Measurements from ENCODE around the gene MREG.
"Not testable (repeated sequence)": the region's sequence is repeated elsewhere in the genome, so short reads cannot be mapped to it uniquely, and the experiment has no call there.

MREG gene

DNA sequence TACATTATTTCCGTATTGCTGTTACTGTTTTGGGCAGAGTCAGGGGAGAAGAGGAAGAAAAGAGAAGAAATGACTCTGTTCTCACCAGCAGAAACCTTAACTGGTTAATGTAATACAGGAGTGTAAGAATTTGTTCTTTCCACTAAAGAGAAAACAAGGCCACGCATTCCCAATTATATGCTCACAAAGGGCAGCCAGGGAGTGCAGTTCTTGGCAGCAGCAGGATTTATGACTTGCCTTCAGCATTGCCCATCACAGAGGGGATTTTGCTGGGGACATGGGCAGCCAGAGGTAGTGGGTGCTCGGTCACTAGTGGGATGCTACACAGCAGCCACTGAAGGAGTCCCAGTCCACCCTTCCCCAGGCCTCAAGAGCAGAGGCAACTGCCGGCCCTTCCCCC is 18.4 kb downstream of the MREG start:
- in situ Hi-C loops (cut with MboI; ENCODE audit: low sequenced_read_pairs): no loop called here

DNA sequence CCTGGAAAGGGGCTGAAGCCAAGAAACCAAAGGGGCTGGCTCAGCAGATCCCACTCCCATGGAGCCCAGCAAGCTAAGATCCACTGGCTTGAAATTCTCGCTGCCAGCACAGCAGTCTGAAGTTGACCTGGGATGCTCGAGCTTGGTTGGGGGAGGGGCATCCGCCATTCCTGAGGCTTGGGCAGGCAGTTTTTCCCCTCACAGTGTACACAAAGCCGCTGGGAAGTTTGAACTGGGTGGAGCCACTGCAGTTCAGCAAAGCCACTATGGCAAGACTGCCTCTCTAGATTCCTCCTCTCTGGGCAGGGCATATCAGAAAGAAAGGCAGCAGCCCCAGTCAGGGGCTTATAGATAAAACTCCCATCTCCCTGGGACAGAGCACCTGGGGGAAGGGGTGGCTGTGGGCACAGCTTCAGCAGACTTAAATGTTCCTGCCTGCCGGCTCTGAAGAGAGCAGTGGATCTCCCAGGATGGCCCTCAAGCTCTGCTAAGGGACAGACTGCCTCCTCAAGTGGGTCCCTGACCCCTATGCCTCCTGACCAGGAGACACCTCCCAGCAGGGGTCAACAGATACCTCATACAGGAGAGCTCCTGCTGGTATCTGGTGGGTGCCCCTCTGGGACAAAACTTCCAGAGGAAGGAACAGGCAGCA is 24.7 kb downstream of the MREG start:
- in situ Hi-C loops (cut with MboI; ENCODE audit: low sequenced_read_pairs): not testable (repeated sequence)

DNA sequence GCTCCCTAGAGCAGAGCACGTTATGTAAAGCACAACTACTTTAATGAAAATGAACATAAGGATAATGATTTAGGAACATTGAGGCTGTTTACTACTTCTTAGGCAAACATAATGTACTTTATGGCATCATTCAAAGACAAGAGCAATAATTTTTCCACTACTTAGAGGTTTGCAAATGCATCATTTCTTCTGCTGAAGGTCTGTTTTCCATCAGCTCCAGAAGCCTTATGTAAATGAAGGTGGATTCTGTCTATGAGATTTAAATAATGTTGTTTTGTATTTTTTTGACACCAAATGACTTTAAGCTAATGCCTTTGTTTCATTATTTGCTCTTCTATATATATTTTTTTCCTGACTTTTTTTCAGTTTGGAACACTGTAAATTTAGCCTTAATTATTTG is 28.1 kb downstream of the MREG start:
- in situ Hi-C loops (cut with MboI; ENCODE audit: low sequenced_read_pairs): no loop called here

DNA sequence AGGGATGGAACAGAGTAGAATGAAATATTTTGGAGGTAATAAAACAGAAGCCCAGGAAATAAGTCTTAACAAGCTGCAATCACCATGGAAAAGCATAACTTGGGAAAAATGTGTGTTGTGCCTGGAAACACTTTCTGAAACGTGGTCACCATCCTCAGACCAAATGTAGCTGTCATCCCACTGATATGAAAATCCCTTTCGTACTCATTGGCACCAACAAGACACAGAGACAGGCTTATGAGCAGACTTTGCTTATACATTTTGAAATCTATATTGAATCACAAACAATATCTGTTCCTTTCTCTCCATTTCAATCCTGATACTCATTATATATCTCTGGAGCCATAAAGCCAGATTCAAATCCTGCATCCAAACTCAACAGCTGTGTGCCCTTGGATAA is 28.7 kb downstream of the MREG start:
- in situ Hi-C loops (cut with MboI; ENCODE audit: low sequenced_read_pairs): no loop called here

DNA sequence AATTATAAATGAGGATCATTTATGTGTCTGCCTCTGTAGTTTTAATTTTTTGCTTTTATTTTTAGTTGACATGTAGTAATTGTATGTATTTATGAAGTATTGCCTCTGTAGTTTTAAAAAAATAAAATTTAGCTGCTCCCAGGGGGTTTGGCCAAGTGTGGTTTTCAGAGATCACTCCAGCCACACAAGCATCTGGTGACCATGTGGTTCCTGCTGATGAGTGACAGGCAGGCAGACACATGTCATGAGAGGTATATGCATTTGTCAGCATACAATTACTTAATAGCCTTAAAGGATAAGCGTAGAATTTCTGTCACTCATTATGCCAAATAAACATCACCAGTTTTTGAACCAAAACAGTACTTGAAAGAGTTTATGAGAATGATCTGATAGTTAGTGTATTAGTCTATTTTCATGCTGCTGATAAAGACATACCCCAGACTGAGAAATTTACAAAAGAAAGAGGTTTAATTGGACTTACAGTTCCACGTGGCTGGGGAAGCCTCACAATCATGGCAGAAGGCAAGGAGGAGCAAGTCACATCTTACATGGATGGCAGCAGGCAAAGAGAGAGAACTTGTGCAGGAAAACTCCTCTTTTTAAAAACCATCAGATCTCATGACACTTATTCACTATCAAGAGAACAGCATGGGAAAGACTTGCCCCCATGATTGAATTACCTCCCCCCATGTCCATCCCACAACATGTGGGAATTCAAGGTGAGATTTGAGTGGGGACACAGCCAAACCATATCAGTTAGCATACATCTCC is 29.6 kb downstream of the MREG start:
- in situ Hi-C loops (cut with MboI; ENCODE audit: low sequenced_read_pairs): no loop called here

DNA sequence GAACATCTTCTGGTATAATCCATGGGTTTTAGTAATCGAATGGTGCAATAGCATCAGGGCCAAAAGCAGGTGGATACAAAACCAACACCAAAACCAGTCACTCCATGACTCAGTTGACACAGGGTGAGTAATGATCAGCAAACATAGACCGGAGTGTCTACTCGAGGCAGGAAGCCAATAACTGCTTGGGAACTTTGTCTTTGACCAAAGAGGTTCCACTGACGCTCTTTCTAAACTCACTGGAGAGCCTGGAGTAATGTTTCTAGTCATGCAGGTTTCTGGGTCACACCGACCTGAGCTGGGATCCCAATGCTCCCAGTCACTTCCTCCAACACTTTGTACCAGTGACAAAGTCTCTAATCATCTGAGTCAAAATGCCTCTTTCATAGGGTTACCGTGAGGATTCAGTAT is 30.9 kb downstream of the MREG start:
- in situ Hi-C loops (cut with MboI; ENCODE audit: low sequenced_read_pairs): no loop called here

DNA sequence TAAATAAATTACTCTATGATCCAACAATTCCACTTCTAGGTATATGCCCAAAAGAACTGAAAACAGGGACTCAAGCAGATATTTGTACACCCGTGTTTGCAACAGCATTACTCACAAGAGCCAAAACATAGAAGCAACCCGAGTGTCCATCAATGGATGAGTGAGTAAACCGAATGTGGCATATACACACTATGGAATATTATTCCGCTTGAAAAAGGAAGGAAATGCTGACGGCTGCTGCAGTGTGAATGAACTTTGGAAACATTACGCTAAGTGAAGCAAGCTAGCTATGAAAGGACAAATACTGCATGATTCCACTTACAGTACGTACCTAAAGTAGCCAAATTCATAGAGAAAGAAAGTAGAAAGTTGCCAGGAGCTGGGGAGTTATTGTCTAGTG is 32.2 kb downstream of the MREG start:
- in situ Hi-C loops (cut with MboI; ENCODE audit: low sequenced_read_pairs): no loop called here

DNA sequence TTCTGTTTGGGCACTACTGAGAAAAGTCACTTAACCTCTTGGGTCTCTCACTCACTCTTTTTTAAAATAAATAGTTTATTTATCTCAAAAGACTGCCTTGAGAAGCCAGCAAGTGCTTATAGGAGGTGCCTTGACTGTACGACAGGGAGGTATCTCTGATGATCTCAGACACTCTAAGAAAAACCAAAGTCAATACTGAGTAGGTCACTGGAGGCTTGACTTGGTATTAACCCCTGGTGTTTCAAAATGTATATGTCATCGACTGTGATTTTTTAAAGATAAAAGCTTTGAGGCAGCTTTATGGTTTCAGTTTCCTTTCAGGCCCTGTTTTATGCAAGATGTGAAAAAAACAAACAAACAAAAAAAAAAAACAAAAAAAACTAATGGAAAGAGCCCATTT is 33.7 kb downstream of the MREG start:
- in situ Hi-C loops (cut with MboI; ENCODE audit: low sequenced_read_pairs): no loop called here

DNA sequence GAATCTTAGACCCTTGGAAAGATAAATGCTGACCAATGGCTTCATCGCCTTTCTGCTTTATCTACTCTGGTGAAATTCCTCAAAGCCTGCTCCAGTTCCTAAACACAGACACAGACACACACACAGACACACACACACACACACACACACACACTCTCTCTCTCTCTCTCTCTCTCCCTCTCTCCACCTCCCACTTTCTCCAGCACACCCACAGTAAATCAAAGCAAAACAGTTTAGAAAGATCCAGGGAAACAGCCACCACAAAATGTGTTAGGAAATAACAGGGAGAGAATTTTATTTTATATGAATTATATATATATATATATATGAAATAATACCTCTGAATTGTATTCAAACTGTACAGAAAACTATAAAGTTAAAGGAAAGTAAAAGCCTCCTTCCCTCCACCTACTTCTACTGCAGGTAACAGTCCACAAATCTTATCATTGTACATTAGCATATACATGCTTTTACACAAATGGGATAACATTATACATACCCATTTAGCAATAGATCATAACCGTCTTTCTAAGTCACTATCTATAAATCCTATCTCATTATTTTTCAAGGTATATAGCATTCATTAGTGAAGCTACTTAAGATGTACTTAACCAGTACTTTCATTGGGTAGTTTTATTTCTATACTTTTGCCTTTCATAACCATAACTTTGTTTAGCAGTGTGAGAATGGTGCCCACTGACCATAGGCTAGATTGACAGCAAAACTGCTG is 38.5 kb downstream of the MREG start:
- in situ Hi-C loops (cut with MboI; ENCODE audit: low sequenced_read_pairs): no loop called here

DNA sequence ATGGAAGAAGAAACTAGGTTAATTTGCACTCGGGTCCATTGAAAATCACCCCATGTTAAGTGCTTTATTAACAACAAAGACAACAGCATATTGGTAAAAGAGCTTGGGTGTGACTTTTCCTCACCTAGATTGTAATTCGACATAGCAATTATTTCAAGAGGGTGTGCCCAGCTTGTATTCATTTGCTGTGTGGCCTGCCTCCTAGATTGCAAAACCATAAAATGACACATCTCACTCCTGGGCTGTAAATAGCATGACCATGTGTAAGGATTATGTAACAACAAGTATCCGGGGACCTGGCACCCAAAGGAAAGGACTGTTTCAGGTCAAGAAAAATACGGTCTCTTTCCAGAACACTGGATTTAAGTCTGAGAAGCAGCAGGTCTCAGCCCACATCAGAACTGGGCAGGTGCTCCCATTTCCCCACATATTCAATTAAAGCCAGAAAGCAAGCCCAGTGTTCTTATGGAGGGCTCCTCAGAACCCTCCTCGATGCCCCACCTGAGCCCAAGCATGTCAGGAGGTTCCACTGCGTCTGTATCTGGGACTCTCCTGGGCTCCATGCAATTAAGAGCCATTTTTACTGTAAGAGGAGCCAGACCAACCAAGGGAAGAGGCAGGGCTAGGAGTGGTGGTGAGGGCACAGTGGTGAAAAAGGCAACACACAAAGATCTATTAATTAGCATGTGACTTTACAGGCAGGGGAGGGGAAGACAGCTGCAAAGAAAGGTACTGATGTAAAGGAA is 39.2 kb downstream of the MREG start:
- in situ Hi-C loops (cut with MboI; ENCODE audit: low sequenced_read_pairs): no loop called here

DNA sequence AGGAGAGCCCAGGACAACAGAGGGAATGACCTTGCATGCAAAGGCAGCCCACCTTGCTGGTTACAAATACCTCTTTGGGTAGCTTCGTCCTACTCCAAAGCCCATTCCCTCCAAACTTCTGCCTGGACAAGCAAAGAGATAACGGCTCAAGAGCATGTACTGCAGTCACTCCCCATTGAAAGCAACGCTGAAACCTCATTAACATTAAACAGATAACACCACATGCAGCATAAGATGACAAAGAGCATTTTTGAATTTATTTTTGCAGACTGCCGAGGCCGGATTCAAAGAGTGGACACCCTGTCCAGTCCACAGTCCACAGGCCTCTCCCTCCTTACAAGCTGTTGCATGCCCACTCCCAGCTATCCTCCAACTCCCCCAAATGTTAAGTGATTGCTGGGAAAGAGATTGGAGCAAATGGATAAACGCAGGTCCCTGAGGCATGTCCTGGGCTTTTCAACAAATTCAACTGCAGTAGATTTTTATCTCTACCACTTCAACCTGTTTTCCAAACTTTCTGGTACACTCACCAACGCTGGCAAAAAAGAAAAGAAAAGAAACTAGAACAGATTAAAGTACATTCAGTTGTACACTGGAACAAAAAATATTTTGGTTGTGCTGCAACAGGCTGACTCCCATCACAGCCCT is 40.1 kb downstream of the MREG start:
- in situ Hi-C loops (cut with MboI; ENCODE audit: low sequenced_read_pairs): no loop called here

DNA sequence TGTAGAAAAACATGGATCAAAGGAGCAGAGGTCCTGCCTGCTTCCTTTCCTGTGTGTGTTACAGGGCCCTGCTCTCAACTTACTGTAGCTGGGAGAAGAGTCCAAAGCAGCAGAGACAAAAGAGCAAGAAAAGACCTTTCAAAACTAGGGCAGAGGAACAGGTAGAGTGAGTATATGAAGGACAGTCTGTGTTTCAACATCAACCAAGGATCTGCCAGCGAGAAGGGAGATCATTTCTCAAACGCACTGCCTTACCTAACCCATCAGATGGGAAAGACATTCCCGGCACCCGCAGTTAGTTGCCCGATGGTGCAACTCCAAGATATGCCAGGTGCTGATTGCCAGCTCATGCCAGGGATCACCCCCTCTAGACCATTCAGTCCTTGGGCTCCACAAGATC is 41.7 kb downstream of the MREG start:
- in situ Hi-C loops (cut with MboI; ENCODE audit: low sequenced_read_pairs): no loop called here

DNA sequence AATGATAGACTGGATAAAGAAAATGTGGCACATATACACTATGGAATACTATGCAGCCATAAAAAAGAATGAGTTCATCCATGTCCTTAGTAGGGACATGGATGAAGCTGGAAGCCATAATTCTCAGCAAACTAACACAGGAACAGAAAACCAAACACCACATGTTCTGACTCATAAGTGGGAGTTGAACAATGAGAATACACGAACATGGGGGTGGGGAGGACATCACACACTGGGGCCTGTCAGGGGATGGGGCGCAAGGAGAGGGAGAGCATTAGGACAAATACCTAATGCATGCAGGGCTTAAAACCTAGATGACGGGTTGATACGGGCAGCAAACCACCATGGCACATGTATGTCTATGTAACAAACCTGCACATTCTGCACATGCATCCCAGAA is 42.5 kb downstream of the MREG start:
- in situ Hi-C loops (cut with MboI; ENCODE audit: low sequenced_read_pairs): not testable (repeated sequence)

DNA sequence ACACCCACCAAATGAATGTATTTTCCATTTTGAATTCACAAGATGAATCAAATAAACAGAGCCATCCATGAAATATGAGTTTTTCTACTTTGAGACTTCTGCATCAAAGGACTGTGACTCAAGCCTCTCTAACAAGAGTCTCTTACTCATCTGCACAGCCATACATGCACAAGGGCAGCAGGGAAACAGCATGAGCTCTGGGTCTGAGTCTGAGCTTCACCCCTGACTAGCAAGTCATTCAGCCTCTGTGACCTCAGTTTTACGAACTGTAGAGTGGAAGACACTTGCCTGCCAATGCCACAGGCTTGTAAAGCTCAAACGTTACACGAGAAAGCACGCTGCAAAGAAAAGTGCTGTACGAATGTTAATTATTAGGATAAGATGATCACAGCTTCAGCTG is 42.9 kb downstream of the MREG start:
- in situ Hi-C loops (cut with MboI; ENCODE audit: low sequenced_read_pairs): no loop called here

DNA sequence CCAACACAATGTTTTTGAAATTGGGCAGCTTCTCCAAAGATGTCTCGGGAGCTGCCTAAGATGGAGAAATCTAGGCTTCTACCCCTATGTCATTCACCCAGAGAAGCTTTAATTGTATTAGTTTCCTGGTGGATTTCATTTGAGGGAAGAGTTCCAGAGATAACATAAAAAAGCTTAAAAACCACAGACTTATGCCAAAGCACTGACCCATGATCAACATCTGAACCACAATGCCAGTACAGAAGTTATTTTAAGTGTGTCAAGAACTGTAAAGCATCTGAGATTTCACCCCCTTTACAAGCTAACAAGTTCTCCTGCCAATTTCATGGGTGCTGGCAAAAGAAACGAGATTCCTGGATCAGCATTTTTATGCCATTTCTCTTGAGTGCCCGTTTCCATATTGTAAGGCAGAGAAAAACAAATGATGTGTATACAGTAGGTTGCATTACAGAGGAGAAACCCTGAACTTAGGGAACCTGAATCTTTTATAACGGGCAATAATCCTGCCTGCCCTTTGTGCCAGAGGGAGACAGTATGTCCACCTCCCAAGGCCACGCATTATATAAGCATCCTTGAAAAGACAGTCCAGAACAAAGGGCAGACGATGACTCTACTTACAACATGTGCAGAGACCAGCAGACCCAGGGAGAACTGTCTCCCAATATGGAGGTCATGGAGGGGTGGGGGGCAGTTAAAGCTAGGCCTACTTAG is 44.1 kb downstream of the MREG start:
- in situ Hi-C loops (cut with MboI; ENCODE audit: low sequenced_read_pairs): no loop called here

DNA sequence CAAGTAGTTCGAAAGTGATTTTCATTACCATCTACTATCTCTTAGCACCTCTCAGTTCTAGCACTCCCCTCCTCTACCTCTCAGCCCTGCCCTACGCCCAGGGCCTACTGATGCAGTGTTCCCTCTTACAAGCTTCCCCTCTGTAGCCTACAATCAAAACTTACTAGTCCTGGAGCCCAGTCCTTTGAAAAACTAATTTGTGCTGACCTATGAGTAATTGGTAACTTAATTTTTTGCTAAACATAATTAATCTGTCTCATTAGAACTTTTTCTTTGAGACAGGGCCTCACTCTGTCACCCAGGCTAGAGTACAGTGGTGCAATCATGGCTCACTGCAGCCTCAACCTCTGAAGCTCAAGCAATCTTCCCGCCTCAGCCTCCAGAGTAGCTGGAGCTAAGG is 44.9 kb downstream of the MREG start:
- in situ Hi-C loops (cut with MboI; ENCODE audit: low sequenced_read_pairs): no loop called here

DNA sequence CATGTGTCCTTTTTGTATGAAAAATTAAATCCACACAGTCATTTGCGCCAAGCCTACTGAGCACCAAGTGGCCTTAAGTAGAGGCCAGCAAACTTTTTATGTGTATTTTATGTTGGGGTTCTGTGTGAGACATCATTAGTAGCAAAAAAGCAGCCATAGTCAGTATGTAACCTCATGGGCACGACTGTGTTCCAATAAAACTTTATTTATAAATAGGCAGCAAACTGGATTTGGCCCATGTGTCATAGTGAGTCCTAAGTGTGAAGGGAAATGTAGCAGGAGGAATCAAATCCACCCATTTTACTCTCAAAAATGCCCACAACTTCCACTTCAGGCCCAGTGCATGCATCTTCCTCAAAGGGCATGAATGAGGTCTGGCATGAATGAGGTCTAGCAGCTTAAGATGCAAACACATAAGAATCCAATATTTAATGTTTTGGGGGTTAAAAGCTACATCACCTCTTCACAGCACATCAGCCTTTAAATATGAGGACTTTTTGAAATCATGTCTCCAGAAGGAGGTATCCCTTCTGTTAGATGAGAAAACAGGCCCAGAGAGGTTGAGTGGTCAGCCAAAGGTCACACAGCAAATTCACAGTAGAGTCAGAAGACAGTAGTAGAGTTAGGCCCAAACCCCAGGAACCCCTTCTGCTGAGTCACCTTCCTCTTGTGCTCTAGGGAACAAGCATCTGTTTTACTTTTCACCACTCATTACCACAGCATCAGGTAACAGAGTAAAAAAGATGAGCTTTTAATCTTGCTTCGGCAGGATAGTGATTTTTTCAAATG is 45.6 kb downstream of the MREG start:
- in situ Hi-C loops (cut with MboI; ENCODE audit: low sequenced_read_pairs): no loop called here

DNA sequence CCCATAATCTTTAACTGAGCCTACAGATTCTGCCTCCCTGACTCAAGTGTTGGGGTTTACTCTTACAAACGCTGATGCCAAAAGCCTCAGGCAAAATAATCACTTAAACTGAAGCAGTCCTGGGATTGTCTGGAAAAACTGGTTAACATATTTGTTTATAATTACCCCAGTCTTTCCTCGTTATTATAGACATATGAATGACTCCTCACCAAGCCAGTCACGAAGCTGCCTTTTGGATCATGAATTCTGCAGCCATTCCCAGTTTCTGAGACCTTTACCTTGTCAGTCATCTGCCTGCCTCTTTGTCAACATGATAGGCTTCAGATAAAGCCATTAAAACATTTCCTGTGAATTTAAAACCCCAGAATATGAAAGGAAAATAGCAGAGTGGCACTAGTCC is 46.4 kb downstream of the MREG start:
- in situ Hi-C loops (cut with MboI; ENCODE audit: low sequenced_read_pairs): no loop called here

DNA sequence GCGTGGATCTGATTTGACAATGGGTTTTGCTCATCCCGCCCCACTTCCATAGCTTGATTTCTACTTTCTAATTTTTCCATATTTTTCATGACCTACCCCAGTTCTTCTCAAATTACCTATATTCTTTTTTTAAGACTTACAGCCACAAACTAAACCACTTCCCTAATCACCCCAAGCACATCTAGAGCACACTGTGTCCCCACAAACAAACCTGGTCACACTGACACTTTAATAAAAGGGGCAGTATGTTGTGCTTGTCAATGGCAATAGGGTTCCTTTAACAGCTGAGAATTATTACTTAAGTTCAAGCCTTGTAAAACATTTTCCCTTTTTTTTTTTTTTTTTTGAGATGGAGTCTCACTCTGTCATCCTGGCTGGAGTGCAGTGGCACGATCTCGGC is 47.1 kb downstream of the MREG start:
- in situ Hi-C loops (cut with MboI; ENCODE audit: low sequenced_read_pairs): no loop called here

Measured in hTERT RPE-1 (cell line).